OCI-LY1 (cell line): ENCODE data around the gene VPS35L.
"Not testable (repeated sequence)": the region's sequence is repeated elsewhere in the genome, so short reads cannot be mapped to it uniquely, and the experiment has no call there.

ENCODE experiments used
- EZH2 ChIP-seq: fragments of 200-600 bp; sonication (generic), shearing (Covaris generic); IDR thresholded peaks from 2 replicates; pipeline ENCODE4 v1.8.0; 2017; ENCODE audit warnings: borderline replicate concordance, mixed run types, mild to moderate bottlenecking, antibody characterized with exemption, low read length, moderate library complexity, mixed read lengths
- TF ChIP-seq, protein P1 (sequence below): fragments of 200-600 bp; sonication (generic), shearing (Covaris generic); IDR thresholded peaks from 2 replicates; pipeline ENCODE4 v1.5.1; 2017; ENCODE audit warnings: mild to moderate bottlenecking, antibody characterized with exemption, low read length, moderate library complexity, mixed read lengths

DNA sequence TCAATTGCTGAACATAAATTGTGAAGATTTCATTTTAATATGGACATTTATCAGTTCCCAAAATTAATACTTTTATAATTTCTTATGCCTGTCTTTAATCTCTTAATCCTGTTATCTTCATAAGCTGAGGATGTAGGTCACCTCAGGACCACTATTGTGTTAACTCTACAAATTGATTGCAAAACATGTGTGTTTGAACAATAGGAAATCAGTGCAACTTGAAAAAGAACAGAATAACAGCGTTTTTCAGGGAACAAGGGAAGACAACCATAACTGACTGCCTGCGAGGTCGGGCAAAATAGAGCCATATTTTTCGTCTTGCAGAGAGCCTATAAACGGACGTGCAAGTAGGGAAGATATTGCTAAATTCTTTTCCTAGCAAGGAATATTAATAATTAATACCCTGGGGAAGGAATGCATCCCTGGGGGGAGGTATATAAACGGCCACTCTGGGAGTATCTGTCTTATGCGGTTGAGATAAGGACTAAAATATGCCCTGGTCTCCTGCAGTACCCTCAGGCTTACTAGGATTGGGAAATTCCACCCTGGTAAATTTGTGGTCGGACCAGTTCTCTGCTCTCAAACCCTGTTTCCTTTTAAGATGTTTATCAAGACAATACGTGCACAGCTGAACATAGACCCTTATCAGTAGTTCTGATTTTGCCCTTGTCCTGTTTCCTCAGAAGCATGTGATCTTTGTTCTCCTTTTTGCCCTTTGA lies 12.1 kb upstream of the VPS35L start:
- not testable (repeated sequence) for TF ChIP-seq EZH2
- TF ChIP-seq, protein P1, sequence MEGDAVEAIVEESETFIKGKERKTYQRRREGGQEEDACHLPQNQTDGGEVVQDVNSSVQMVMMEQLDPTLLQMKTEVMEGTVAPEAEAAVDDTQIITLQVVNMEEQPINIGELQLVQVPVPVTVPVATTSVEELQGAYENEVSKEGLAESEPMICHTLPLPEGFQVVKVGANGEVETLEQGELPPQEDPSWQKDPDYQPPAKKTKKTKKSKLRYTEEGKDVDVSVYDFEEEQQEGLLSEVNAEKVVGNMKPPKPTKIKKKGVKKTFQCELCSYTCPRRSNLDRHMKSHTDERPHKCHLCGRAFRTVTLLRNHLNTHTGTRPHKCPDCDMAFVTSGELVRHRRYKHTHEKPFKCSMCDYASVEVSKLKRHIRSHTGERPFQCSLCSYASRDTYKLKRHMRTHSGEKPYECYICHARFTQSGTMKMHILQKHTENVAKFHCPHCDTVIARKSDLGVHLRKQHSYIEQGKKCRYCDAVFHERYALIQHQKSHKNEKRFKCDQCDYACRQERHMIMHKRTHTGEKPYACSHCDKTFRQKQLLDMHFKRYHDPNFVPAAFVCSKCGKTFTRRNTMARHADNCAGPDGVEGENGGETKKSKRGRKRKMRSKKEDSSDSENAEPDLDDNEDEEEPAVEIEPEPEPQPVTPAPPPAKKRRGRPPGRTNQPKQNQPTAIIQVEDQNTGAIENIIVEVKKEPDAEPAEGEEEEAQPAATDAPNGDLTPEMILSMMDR, result not testable (repeated sequence)
